MM.1S (cell line): ENCODE results near the gene CCDC180.

Experiments
- DNase-seq: peaks from one replicate; pipeline ENCODE4 v3.0.0-alpha.2; 2015
- H2AFZ ChIP-seq: fragments of 300-600 bp; sonication (generic); 2 replicates; pipeline ENCODE4 v1.6.0; 2016; ENCODE audit warnings: antibody characterized with exemption, low read length
- H3F3A ChIP-seq: fragments of 300-600 bp; sonication (generic); 2 replicates; pipeline ENCODE4 v1.6.1; 2016; ENCODE audit warnings: mild to moderate bottlenecking, antibody characterized with exemption, low read length, moderate library complexity, mixed read lengths; ENCODE audit not compliant: insufficient read depth
- H3K27ac ChIP-seq: fragments of 300-600 bp; sonication (generic); 2 replicates; pipeline ENCODE4 v1.5.1; 2016; ENCODE audit warnings: mild to moderate bottlenecking, low read length
- H3K27me3 ChIP-seq: fragments of 300-600 bp; sonication (generic); replicated peaks from 2 replicates; pipeline ENCODE4 v1.6.0; 2016; ENCODE audit warnings: low read length; ENCODE audit not compliant: insufficient read depth
- H3K36me3 ChIP-seq: fragments of 300-600 bp; sonication (generic); replicated peaks from 2 replicates; pipeline ENCODE4 v1.6.1; 2016; ENCODE audit warnings: mild to moderate bottlenecking, low read length, mixed read lengths; ENCODE audit not compliant: insufficient read depth
- H3K4me1 ChIP-seq: fragments of 300-600 bp; sonication (generic); 2 replicates; pipeline ENCODE4 v1.6.1; 2016; ENCODE audit warnings: low read length, mixed read lengths
- H3K4me2 ChIP-seq: fragments of 300-600 bp; sonication (generic); 2 replicates; pipeline ENCODE4 v1.6.0; 2016; ENCODE audit warnings: low read depth, low read length
- H3K4me3 ChIP-seq: fragments of 300-600 bp; sonication (generic); 2 replicates; pipeline ENCODE4 v1.5.1; 2016; ENCODE audit warnings: low read length, mixed read lengths
- H3K79me2 ChIP-seq: fragments of 300-600 bp; sonication (generic); 2 replicates; pipeline ENCODE4 v1.6.1; 2016; ENCODE audit warnings: mixed run types, low read length, mixed read lengths
- H3K9ac ChIP-seq: fragments of 300-600 bp; sonication (generic); 2 replicates; pipeline ENCODE4 v1.6.1; 2016; ENCODE audit warnings: low read length, mixed read lengths
- H3K9me2 ChIP-seq: fragments of 300-600 bp; sonication (generic); replicated peaks from 2 replicates; pipeline ENCODE4 v1.6.1; 2016; ENCODE audit warnings: mild to moderate bottlenecking, low read length, mixed read lengths; ENCODE audit not compliant: insufficient read depth
- H3K9me3 ChIP-seq: fragments of 300-600 bp; sonication (generic); replicated peaks from 2 replicates; pipeline ENCODE4 v1.6.1; 2016; ENCODE audit warnings: mild to moderate bottlenecking, low read length, mixed read lengths; ENCODE audit not compliant: insufficient read depth
- H4K20me1 ChIP-seq: fragments of 300-600 bp; sonication (generic); 2 replicates; pipeline ENCODE4 v1.6.1; 2016; ENCODE audit warnings: mild to moderate bottlenecking, low read length, moderate library complexity, mixed read lengths; ENCODE audit not compliant: insufficient read depth
- EZH2 ChIP-seq: fragments of 300-600 bp; sonication (generic); optimal IDR thresholded peaks from 2 replicates; pipeline ENCODE3; 2017; ENCODE audit warnings: low read depth, mild to moderate bottlenecking, antibody characterized with exemption, low read length, mixed read lengths
- EZH2phosphoT487 ChIP-seq: fragments of 300-600 bp; sonication (generic); IDR thresholded peaks from 2 replicates; pipeline ENCODE4 v1.6.1; 2018; ENCODE audit warnings: antibody characterized with exemption, low read length
- TF ChIP-seq, protein P1 (sequence below): fragments of 300-600 bp; sonication (generic); IDR thresholded peaks from 2 replicates; pipeline ENCODE4 v1.5.1; 2016; ENCODE audit warnings: antibody characterized with exemption, low read length, mixed read lengths

Gene CCDC180

DNA sequence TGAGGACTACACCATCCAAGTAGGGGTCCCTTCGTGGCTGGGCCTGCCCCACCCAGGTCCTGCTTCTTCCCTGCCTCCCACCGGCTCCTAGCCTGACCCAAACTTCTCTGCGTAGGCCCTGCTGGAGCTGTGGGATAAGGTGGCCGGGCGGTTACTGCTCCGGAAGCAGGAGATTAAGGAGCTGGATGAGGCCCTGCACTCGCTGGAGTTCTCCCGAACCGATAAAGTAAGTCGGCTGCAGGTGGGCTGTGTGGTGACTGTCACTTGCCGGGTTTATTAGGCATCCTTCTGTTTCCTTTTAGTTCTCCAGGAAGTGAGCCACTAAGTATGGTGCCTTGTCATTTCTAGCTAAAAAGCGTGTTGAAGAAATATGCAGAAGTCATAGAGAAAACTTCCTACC is 7.0 kb downstream of the CCDC180 start:
- Histone ChIP-seq H3F3A (no peaks in the 10 kb centered on the region), H3K27ac (no peak overlapping the region), H3K4me3 (no peak overlapping the region), H3K9ac (no peak overlapping the region), H3K27me3 (no peaks in the 10 kb centered on the region), H3K4me1 (no peaks in the 10 kb centered on the region), H4K20me1 (no peaks in the 10 kb centered on the region), H3K9me2 (no peaks in the 10 kb centered on the region), H3K4me2 (no peak overlapping the region), H3K79me2 (no peaks in the 10 kb centered on the region), H3K9me3 (no peaks in the 10 kb centered on the region), H3K36me3 (no peaks in the 10 kb centered on the region), H2AFZ (no peak overlapping the region)
- TF ChIP-seq EZH2phosphoT487 (no peak), EZH2 (no peak)
- TF ChIP-seq, protein P1, sequence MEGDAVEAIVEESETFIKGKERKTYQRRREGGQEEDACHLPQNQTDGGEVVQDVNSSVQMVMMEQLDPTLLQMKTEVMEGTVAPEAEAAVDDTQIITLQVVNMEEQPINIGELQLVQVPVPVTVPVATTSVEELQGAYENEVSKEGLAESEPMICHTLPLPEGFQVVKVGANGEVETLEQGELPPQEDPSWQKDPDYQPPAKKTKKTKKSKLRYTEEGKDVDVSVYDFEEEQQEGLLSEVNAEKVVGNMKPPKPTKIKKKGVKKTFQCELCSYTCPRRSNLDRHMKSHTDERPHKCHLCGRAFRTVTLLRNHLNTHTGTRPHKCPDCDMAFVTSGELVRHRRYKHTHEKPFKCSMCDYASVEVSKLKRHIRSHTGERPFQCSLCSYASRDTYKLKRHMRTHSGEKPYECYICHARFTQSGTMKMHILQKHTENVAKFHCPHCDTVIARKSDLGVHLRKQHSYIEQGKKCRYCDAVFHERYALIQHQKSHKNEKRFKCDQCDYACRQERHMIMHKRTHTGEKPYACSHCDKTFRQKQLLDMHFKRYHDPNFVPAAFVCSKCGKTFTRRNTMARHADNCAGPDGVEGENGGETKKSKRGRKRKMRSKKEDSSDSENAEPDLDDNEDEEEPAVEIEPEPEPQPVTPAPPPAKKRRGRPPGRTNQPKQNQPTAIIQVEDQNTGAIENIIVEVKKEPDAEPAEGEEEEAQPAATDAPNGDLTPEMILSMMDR: no peak
- no peak for DNase-seq

- Histone ChIP-seq H3K27me3 (no peaks in the 10 kb centered on the region), H3K4me1 (no peaks in the 10 kb centered on the region), H3K9ac (no peak overlapping the region), H3K36me3 (no peaks in the 10 kb centered on the region), H2AFZ (no peak overlapping the region), H3K27ac (no peak overlapping the region), H4K20me1 (no peaks in the 10 kb centered on the region), H3K79me2 (no peaks in the 10 kb centered on the region), H3K4me2 (no peak overlapping the region), H3K9me3 (no peaks in the 10 kb centered on the region), H3K9me2 (no peaks in the 10 kb centered on the region), H3K4me3 (no peak overlapping the region), H3F3A (no peaks in the 10 kb centered on the region)
- no peak for DNase-seq
- TF ChIP-seq EZH2: no peak
- TF ChIP-seq EZH2phosphoT487: no peak
- TF ChIP-seq, protein P1: no peak
Measured at GRCh38 chr9:97315550-97315949, 8.1 kb downstream of the CCDC180 start.

DNA sequence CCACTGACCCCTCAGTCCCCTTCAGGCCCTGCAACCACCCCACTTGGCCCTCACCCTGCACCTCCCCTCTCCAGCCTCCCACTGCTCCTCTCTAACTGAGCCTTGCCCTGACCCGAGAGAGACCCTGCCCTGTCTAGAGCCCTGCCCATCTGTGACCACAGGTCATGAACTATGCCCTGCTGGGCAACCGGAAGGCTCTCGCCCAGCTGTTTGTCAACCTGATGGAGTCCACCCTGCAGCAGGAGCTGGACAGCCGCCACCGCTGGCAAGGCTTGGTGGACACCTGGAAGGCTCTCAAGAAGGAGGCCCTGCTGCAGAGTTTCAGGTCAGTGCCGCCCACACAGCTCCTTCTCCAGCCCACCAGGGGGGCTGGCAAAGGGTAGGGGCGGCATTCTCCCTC is 9.4 kb downstream of the CCDC180 start:
- no peak for DNase-seq
- Histone ChIP-seq H3K27ac (no peak overlapping the region), H3K9ac (no peak overlapping the region), H4K20me1 (no peaks in the 10 kb centered on the region), H3K79me2 (no peaks in the 10 kb centered on the region), H3K9me3 (no peaks in the 10 kb centered on the region), H3K9me2 (no peaks in the 10 kb centered on the region), H2AFZ (no peak overlapping the region), H3K27me3 (no peaks in the 10 kb centered on the region), H3K4me2 (no peak overlapping the region), H3K36me3 (no peaks in the 10 kb centered on the region), H3K4me1 (no peaks in the 10 kb centered on the region), H3F3A (no peaks in the 10 kb centered on the region), H3K4me3 (no peak overlapping the region)
- TF ChIP-seq, protein P1: no peak
- TF ChIP-seq EZH2phosphoT487 (no peak), EZH2 (no peak)
